ENCODE data around the gene IZUMO4. TPM values are rescaled to one million over a fixed set of nuclear protein-coding genes. Genes with fewer than 3 reads are reported as not detected.

IZUMO4 gene
- 10 to 100 TPM in 1 of 2 donors, 1 to 10 TPM in 1; 6.4 to 16.0 TPM for polyA plus RNA-seq

- WGBS, 2 donors: 0 to 1% methylated on average over 69 to 70 of the region's 70 CpGs
- Histone ChIP-seq H3K9me3 (ENCODE audit: control insufficient read depth in 2 of 2, insufficient read depth in 1 of 2, low read depth in 1 of 2, low read length in 1 of 2) (no peaks in the 10 kb centered on the region), H3K27ac (ENCODE audit: low read depth in 2 of 2, low read length in 1 of 2) (peak within 1 kb of the TSS; percentile 95 to 99), H3K4me3 (ENCODE audit: low read depth in 1 of 2, low read length in 2 of 2) (peak within 1 kb of the TSS; percentile 49 to 85), H3K4me1 (ENCODE audit: control insufficient read depth in 2 of 2, insufficient read depth in 2 of 2, low read length in 1 of 2) (peaks cover 4 to 14% of the 10 kb centered on the region in 2 donors), H3K36me3 (ENCODE audit: control insufficient read depth in 2 of 2, insufficient read depth in 2 of 2, low read length in 1 of 2) (peaks cover 17 to 20% of the 10 kb centered on the region in 2 donors), H3K27me3 (ENCODE audit: control insufficient read depth in 1 of 2, insufficient read depth in 2 of 2, low read length in 2 of 2) (no peaks in the 10 kb centered on the region)
These were observed at the start of gene IZUMO4 for GRCh38 chr19:2096480-2097202. Gene IZUMO4 (plus strand): TSS chr19:2096915. CDS start chr19:2096946, 31 bp downstream.

GRCh38 chr19:2047076-2047448, 49.7 kb upstream of the IZUMO4 start:
- Histone ChIP-seq H3K27ac (ENCODE audit: low read depth in 2 of 2, low read length in 1 of 2) (peak overlapping the region; percentile 98), H3K9me3 (ENCODE audit: control insufficient read depth in 2 of 2, insufficient read depth in 1 of 2, low read depth in 1 of 2, low read length in 1 of 2) (no peaks in the 10 kb centered on the region), H3K4me1 (ENCODE audit: control insufficient read depth in 2 of 2, insufficient read depth in 2 of 2, low read length in 1 of 2) (peaks cover 36 to 70% of the 10 kb centered on the region in 2 donors), H3K36me3 (ENCODE audit: control insufficient read depth in 2 of 2, insufficient read depth in 2 of 2, low read length in 1 of 2) (peaks cover 3 to 53% of the 10 kb centered on the region in 2 donors), H3K4me3 (ENCODE audit: low read depth in 1 of 2, low read length in 2 of 2) (peak overlapping the region in 1 of 2 donors; percentile 74), H3K27me3 (ENCODE audit: control insufficient read depth in 1 of 2, insufficient read depth in 2 of 2, low read length in 2 of 2) (no peaks in the 10 kb centered on the region)
- WGBS, 2 donors: 51 to 59% methylated on average over 5 to 6 of the region's 6 CpGs

- Histone ChIP-seq H3K27me3 (ENCODE audit: control insufficient read depth in 1 of 2, insufficient read depth in 2 of 2, low read length in 2 of 2) (no peaks in the 10 kb centered on the region), H3K36me3 (ENCODE audit: control insufficient read depth in 2 of 2, insufficient read depth in 2 of 2, low read length in 1 of 2) (peaks cover 3 to 50% of the 10 kb centered on the region in 2 donors), H3K9me3 (ENCODE audit: control insufficient read depth in 2 of 2, insufficient read depth in 1 of 2, low read depth in 1 of 2, low read length in 1 of 2) (no peaks in the 10 kb centered on the region), H3K4me1 (ENCODE audit: control insufficient read depth in 2 of 2, insufficient read depth in 2 of 2, low read length in 1 of 2) (peaks cover 39 to 71% of the 10 kb centered on the region in 2 donors), H3K27ac (ENCODE audit: low read depth in 2 of 2, low read length in 1 of 2) (peak overlapping the region; percentile 98), H3K4me3 (ENCODE audit: low read depth in 1 of 2, low read length in 2 of 2) (peak overlapping the region; percentile 27 to 74)
- WGBS, 2 donors: 36 to 40% methylated on average over 22 of the region's 22 CpGs
These were observed 49.1 kb upstream of the IZUMO4 start for GRCh38 chr19:2047449-2048103.

GRCh38 chr19:2048104-2048958, 48.4 kb upstream of the IZUMO4 start:
- H3K27me3 ChIP-seq (ENCODE audit: control insufficient read depth in 1 of 2, insufficient read depth in 2 of 2, low read length in 2 of 2): no peaks in the 10 kb centered on the region
- no peaks in the 10 kb centered on the region for H3K9me3 ChIP-seq (ENCODE audit: control insufficient read depth in 2 of 2, insufficient read depth in 1 of 2, low read depth in 1 of 2, low read length in 1 of 2)
- H3K4me1 ChIP-seq (ENCODE audit: control insufficient read depth in 2 of 2, insufficient read depth in 2 of 2, low read length in 1 of 2): peaks cover 37 to 64% of the 10 kb centered on the region in 2 donors
- peak overlapping the region; percentile 98 for H3K27ac ChIP-seq (ENCODE audit: low read depth in 2 of 2, low read length in 1 of 2)
- peaks cover 3 to 45% of the 10 kb centered on the region in 2 donors for H3K36me3 ChIP-seq (ENCODE audit: control insufficient read depth in 2 of 2, insufficient read depth in 2 of 2, low read length in 1 of 2)
- 42 to 49% methylated on average over 17 of the region's 17 CpGs for WGBS, 2 donors
- peak overlapping the region; percentile 74 to 88 for H3K4me3 ChIP-seq (ENCODE audit: low read depth in 1 of 2, low read length in 2 of 2)

GRCh38 chr19:2048959-2049740, 47.6 kb upstream of the IZUMO4 start:
- H3K9me3 ChIP-seq (ENCODE audit: control insufficient read depth in 2 of 2, insufficient read depth in 1 of 2, low read depth in 1 of 2, low read length in 1 of 2): peaks cover 0 to 3% of the 10 kb centered on the region in 2 donors
- peaks cover 36 to 64% of the 10 kb centered on the region in 2 donors for H3K4me1 ChIP-seq (ENCODE audit: control insufficient read depth in 2 of 2, insufficient read depth in 2 of 2, low read length in 1 of 2)
- WGBS, 2 donors: 30 to 43% methylated on average over 26 to 27 of the region's 27 CpGs
- peaks cover 3 to 42% of the 10 kb centered on the region in 2 donors for H3K36me3 ChIP-seq (ENCODE audit: control insufficient read depth in 2 of 2, insufficient read depth in 2 of 2, low read length in 1 of 2)
- no peaks in the 10 kb centered on the region for H3K27me3 ChIP-seq (ENCODE audit: control insufficient read depth in 1 of 2, insufficient read depth in 2 of 2, low read length in 2 of 2)
- peak overlapping the region; percentile 98 for H3K27ac ChIP-seq (ENCODE audit: low read depth in 2 of 2, low read length in 1 of 2)
- peak overlapping the region; percentile 74 to 88 for H3K4me3 ChIP-seq (ENCODE audit: low read depth in 1 of 2, low read length in 2 of 2)

GRCh38 chr19:2049741-2050348, 46.9 kb upstream of the IZUMO4 start:
- no peaks in the 10 kb centered on the region for H3K27me3 ChIP-seq (ENCODE audit: control insufficient read depth in 1 of 2, insufficient read depth in 2 of 2, low read length in 2 of 2)
- WGBS, 2 donors: 1% methylated on average over 16 of the region's 16 CpGs
- H3K4me1 ChIP-seq (ENCODE audit: control insufficient read depth in 2 of 2, insufficient read depth in 2 of 2, low read length in 1 of 2): peaks cover 36 to 61% of the 10 kb centered on the region in 2 donors

GRCh38 chr19:2050349-2050990, 46.2 kb upstream of the IZUMO4 start:
- H3K36me3 ChIP-seq (ENCODE audit: control insufficient read depth in 2 of 2, insufficient read depth in 2 of 2, low read length in 1 of 2): peaks cover 0 to 33% of the 10 kb centered on the region in 2 donors
- peaks cover 0 to 3% of the 10 kb centered on the region in 2 donors for H3K9me3 ChIP-seq (ENCODE audit: control insufficient read depth in 2 of 2, insufficient read depth in 1 of 2, low read depth in 1 of 2, low read length in 1 of 2)
- H3K4me3 ChIP-seq (ENCODE audit: low read depth in 1 of 2, low read length in 2 of 2): peak overlapping the region; percentile 74 to 88
- 1% methylated on average over 41 to 49 of the region's 49 CpGs for WGBS, 2 donors
- peak overlapping the region; percentile 98 for H3K27ac ChIP-seq (ENCODE audit: low read depth in 2 of 2, low read length in 1 of 2)
- H3K27me3 ChIP-seq (ENCODE audit: control insufficient read depth in 1 of 2, insufficient read depth in 2 of 2, low read length in 2 of 2): no peaks in the 10 kb centered on the region
- H3K4me1 ChIP-seq (ENCODE audit: control insufficient read depth in 2 of 2, insufficient read depth in 2 of 2, low read length in 1 of 2): peaks cover 37 to 58% of the 10 kb centered on the region in 2 donors

More at GRCh38 chr19:2049741-2050348, 46.9 kb upstream of the IZUMO4 start:
- Histone ChIP-seq H3K27ac (ENCODE audit: low read depth in 2 of 2, low read length in 1 of 2) (peak overlapping the region; percentile 98), H3K36me3 (ENCODE audit: control insufficient read depth in 2 of 2, insufficient read depth in 2 of 2, low read length in 1 of 2) (peaks cover 3 to 35% of the 10 kb centered on the region in 2 donors), H3K4me3 (ENCODE audit: low read depth in 1 of 2, low read length in 2 of 2) (peak overlapping the region; percentile 74 to 88), H3K9me3 (ENCODE audit: control insufficient read depth in 2 of 2, insufficient read depth in 1 of 2, low read depth in 1 of 2, low read length in 1 of 2) (peaks cover 0 to 3% of the 10 kb centered on the region in 2 donors)

GRCh38 chr19:2050991-2051772, 45.5 kb upstream of the IZUMO4 start, which contains the start of gene MKNK2:
Gene MKNK2 (minus strand): TSS chr19:2051244. CDS start chr19:2050851, 393 bp downstream.
- peak within 1 kb of the TSS; percentile 98 for H3K27ac ChIP-seq (ENCODE audit: low read depth in 2 of 2, low read length in 1 of 2)
- H3K4me3 ChIP-seq (ENCODE audit: low read depth in 1 of 2, low read length in 2 of 2): peak within 1 kb of the TSS; percentile 74 to 88
- H3K4me1 ChIP-seq (ENCODE audit: control insufficient read depth in 2 of 2, insufficient read depth in 2 of 2, low read length in 1 of 2): peaks cover 32 to 60% of the 10 kb centered on the region in 2 donors
- H3K36me3 ChIP-seq (ENCODE audit: control insufficient read depth in 2 of 2, insufficient read depth in 2 of 2, low read length in 1 of 2): peaks cover 0 to 26% of the 10 kb centered on the region in 2 donors
- no peaks in the 10 kb centered on the region for H3K27me3 ChIP-seq (ENCODE audit: control insufficient read depth in 1 of 2, insufficient read depth in 2 of 2, low read length in 2 of 2)
- 2% methylated on average over 58 to 93 of the region's 93 CpGs for WGBS, 2 donors
- H3K9me3 ChIP-seq (ENCODE audit: control insufficient read depth in 2 of 2, insufficient read depth in 1 of 2, low read depth in 1 of 2, low read length in 1 of 2): peaks cover 0 to 3% of the 10 kb centered on the region in 2 donors
